ENCODE measurements around the gene CDK5RAP2. TPM values are rescaled to one million over a fixed set of nuclear protein-coding genes. Genes with fewer than 3 reads are reported as not detected.
A peak's percentile ranks its signal among the peaks of the same experiment; 100 is the strongest.

The CDK5RAP2 gene
- polyA plus RNA-seq, 1 experiment: 30.3 TPM

DNA sequence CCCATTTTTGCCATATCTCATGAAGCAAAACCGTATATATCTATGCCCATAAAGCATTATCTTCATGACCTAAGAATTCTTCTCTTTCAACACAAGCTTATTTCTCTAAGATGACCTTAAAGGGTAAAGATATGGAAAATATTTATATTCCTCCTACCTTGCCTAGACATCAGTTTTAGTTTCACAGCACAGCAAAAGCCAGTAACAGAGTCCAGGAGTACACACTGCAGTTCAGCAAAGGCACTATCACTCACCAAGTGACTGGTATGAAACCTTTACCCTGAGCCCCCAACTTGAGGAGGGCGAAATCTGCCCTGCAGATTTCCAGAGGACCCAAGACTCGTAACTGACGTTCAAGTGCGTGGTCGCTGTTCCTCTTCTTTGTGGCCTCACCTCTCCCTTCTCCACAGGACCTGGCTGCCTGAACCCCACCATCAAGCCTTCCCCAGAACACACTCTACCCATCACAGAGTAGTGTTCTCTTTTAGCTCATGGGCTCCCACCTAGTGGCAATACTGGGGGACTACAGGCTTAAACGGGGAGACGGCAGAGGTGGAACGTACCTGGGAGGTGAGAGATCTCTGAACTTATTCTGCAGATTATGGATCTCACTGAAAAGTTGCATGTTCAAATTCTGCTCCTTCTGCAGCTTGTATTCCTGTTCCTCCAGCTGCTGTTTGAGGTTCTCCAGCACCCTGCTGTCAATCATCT, 141.0 kb downstream of the CDK5RAP2 start:
- Histone ChIP-seq H3K4me3 (ENCODE audit: low read depth, low read length) (no peak overlapping the region), H3K9me3 (ENCODE audit: control insufficient read depth, insufficient read depth, low read length) (no peaks in the 10 kb centered on the region), H3K27ac (ENCODE audit: low read depth, low read length) (no peak overlapping the region), H3K27me3 (ENCODE audit: control insufficient read depth, insufficient read depth, low read length) (no peaks in the 10 kb centered on the region)
- TF ChIP-seq, protein P1, sequence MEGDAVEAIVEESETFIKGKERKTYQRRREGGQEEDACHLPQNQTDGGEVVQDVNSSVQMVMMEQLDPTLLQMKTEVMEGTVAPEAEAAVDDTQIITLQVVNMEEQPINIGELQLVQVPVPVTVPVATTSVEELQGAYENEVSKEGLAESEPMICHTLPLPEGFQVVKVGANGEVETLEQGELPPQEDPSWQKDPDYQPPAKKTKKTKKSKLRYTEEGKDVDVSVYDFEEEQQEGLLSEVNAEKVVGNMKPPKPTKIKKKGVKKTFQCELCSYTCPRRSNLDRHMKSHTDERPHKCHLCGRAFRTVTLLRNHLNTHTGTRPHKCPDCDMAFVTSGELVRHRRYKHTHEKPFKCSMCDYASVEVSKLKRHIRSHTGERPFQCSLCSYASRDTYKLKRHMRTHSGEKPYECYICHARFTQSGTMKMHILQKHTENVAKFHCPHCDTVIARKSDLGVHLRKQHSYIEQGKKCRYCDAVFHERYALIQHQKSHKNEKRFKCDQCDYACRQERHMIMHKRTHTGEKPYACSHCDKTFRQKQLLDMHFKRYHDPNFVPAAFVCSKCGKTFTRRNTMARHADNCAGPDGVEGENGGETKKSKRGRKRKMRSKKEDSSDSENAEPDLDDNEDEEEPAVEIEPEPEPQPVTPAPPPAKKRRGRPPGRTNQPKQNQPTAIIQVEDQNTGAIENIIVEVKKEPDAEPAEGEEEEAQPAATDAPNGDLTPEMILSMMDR (IDR thresholded peaks at IDR 0.05; ENCODE audit: low read depth, low read length): peak; percentile 57
- CTCF ChIA-PET: interaction anchor here (0.7 to 3.8 kb wide), 5 partner anchors 15 to 50 kb away, joined by 3 to 27 read pairs (median 3); no protein-coding TSS in a partner anchor
- no peak for DNase-seq (ENCODE audit: low read depth, low spot score)
- POLR2A ChIA-PET: no interaction called here

DNA sequence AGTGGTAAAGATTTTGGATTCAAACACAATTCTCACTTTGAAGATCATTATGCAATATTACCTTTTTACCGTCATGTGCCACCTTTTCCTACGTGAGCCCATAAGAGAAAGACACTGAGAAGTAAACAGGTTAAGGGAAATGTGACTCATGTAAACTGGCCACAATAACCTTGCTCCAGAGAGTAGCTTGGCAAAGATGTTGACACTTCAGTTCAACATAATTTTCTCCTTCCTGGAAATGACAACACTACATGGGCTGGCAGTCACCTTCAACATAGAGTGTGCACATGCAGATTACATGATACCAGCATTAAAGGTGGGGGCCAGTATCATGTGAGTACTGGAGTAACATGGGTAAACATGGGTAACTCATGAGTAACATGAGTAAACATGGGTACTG, 141.9 kb downstream of the CDK5RAP2 start:
- Histone ChIP-seq H3K27ac (ENCODE audit: low read depth, low read length) (no peak overlapping the region), H3K27me3 (ENCODE audit: control insufficient read depth, insufficient read depth, low read length) (no peaks in the 10 kb centered on the region), H3K9me3 (ENCODE audit: control insufficient read depth, insufficient read depth, low read length) (no peaks in the 10 kb centered on the region), H3K4me3 (ENCODE audit: low read depth, low read length) (no peak overlapping the region)
- ChIA-PET CTCF (interaction anchor here (0.6 to 2.0 kb wide), 5 partner anchors 14 to 49 kb away, joined by 3 to 8 read pairs (median 6); no protein-coding TSS in a partner anchor), POLR2A (no interaction called here)
- TF ChIP-seq, protein P1 (IDR thresholded peaks at IDR 0.05; ENCODE audit: low read depth, low read length): no peak
- no peak for DNase-seq (ENCODE audit: low read depth, low spot score)

DNA sequence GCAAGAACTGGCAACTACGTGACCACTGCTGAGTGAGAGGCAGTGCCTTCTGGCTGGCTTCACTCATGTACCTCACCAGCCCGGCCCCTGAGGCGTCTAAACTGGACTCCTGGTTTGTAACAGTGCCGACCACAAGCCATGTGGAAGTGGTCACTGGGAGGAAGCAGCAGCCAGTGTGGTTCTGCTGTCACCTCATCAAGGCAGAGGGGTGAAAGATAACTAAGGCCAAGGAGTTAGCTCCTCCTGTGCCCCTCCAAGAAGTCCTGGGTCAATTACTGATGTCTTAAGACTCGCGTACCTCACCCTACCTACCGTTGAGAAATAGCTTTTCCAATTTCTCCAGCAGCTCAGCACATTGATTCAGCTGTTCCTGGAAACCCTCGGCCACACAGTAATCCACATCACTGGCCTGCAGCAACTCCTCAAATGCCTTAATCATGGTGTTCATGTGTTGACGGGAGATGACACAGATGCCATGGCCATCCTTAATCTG, 142.9 kb downstream of the CDK5RAP2 start:
- no peak overlapping the region for H3K4me3 ChIP-seq (ENCODE audit: low read depth, low read length)
- TF ChIP-seq, protein P1 (IDR thresholded peaks at IDR 0.05; ENCODE audit: low read depth, low read length): no peak
- DNase-seq (ENCODE audit: low read depth, low spot score): no peak
- POLR2A ChIA-PET: interaction anchor here (0.7 kb wide), 1 partner anchor 68 kb away, joined by 3 read pairs; no protein-coding TSS in a partner anchor
- H3K27ac ChIP-seq (ENCODE audit: low read depth, low read length): no peak overlapping the region
- no peaks in the 10 kb centered on the region for H3K9me3 ChIP-seq (ENCODE audit: control insufficient read depth, insufficient read depth, low read length)
- H3K27me3 ChIP-seq (ENCODE audit: control insufficient read depth, insufficient read depth, low read length): no peaks in the 10 kb centered on the region
- CTCF ChIA-PET: interaction anchor here (2.0 kb wide), 1 partner anchor 41 kb away, joined by 8 read pairs; no protein-coding TSS in a partner anchor

DNA sequence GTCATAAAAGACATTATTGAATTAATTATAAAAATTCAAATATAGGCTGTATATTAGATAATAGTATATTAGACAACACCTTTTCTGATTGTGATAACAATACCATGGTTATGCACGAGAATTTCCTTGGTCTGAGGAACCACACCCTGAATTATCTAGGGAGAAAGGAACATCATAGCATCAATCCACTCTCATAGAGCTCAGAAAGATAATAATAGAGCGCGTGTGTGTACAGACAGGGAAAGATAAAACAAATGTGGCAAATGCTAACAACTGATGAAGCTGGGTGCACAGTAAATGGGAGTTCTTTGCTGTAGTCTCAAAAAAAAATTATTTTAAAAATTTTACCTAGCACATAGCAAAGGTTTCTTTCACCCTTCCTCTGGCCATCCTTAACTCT, 143.5 kb downstream of the CDK5RAP2 start:
- CTCF ChIA-PET: interaction anchor here (2.0 kb wide), 1 partner anchor 41 kb away, joined by 8 read pairs; no protein-coding TSS in a partner anchor
- H3K27ac ChIP-seq (ENCODE audit: low read depth, low read length): no peak overlapping the region
- POLR2A ChIA-PET: no interaction called here
- H3K4me3 ChIP-seq (ENCODE audit: low read depth, low read length): no peak overlapping the region
- DNase-seq (ENCODE audit: low read depth, low spot score): no peak
- H3K27me3 ChIP-seq (ENCODE audit: control insufficient read depth, insufficient read depth, low read length): no peaks in the 10 kb centered on the region
- no peaks in the 10 kb centered on the region for H3K9me3 ChIP-seq (ENCODE audit: control insufficient read depth, insufficient read depth, low read length)
- TF ChIP-seq, protein P1 (IDR thresholded peaks at IDR 0.05; ENCODE audit: low read depth, low read length): no peak

DNA sequence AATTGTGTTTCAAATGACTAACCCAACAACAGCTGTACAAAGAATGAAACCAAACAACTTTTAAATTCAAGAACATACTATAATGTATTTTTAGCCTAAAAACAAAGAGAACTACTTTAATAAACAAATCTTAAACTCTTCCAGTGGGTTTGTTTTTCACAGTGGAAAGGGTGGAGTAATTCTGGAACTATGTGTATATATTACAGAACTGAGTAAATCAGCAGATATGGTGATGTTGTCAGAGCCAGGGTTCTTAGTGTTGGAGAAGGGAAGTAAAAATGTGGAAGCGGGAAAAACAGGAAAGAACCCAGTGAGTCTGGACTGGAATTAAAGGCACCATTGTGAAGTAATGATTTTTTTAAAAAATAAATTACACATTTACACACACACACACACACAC, 144.9 kb downstream of the CDK5RAP2 start:
- ChIA-PET POLR2A (no interaction called here), CTCF (interaction anchor here (0.6 kb wide), 1 partner anchor 42 kb away, joined by 3 read pairs; no protein-coding TSS in a partner anchor)
- TF ChIP-seq, protein P1 (IDR thresholded peaks at IDR 0.05; ENCODE audit: low read depth, low read length): no peak
- Histone ChIP-seq H3K9me3 (ENCODE audit: control insufficient read depth, insufficient read depth, low read length) (no peaks in the 10 kb centered on the region), H3K4me3 (ENCODE audit: low read depth, low read length) (no peak overlapping the region), H3K27me3 (ENCODE audit: control insufficient read depth, insufficient read depth, low read length) (no peaks in the 10 kb centered on the region), H3K27ac (ENCODE audit: low read depth, low read length) (peak overlapping the region; percentile 74)
- DNase-seq (ENCODE audit: low read depth, low spot score): peak; percentile 75

Data from AG04450 (cell line).